DND-41 (cell line): Measurements from ENCODE around the gene STMN3.
"Not testable (repeated sequence)": the region's sequence is repeated elsewhere in the genome, so short reads cannot be mapped to it uniquely, and the experiment has no call there.

ENCODE experiments used
- ATAC-seq: fragments of 200-7000 bp; cut with Tn5 transposase; 3 replicates; pipeline ENCODE4 v1.9.1; 2021; ENCODE audit warnings: low read depth; ENCODE audit not compliant: insufficient read depth
- DNase-seq: peaks from one replicate; pipeline ENCODE4 v3.0.0-alpha.2; 2020
- H2AFZ ChIP-seq: 2 replicates; pipeline ENCODE4 v1.6.0; 2012; ENCODE audit warnings: low read depth, low read length
- H3K27ac ChIP-seq: 2 replicates; pipeline ENCODE4 v1.5.1; 2012; ENCODE audit warnings: low read length, inconsistent platforms
- H3K27me3 ChIP-seq: fragments of 200-600 bp; sonication (generic); 2 replicates; pipeline ENCODE4 v1.6.0; 2012; ENCODE audit warnings: low read length, mild to moderate bottlenecking, inconsistent platforms; ENCODE audit not compliant: insufficient read depth, poor library complexity
- H3K36me3 ChIP-seq: 2 replicates; pipeline ENCODE4 v1.5.1; 2012; ENCODE audit warnings: low read length, inconsistent platforms; ENCODE audit not compliant: insufficient read depth
- H3K4me1 ChIP-seq: 2 replicates; pipeline ENCODE4 v1.5.1; 2012; ENCODE audit warnings: mild to moderate bottlenecking, low read length; ENCODE audit not compliant: insufficient read depth
- H3K4me2 ChIP-seq: 2 replicates; pipeline ENCODE4 v1.6.0; 2012; ENCODE audit warnings: mild to moderate bottlenecking, moderate library complexity, low read length, inconsistent platforms; ENCODE audit not compliant: insufficient read depth
- H3K4me3 ChIP-seq, 2 experiments: fragments of 200-600 bp in 1 of 2; shearing (Covaris generic) in 1 of 2; 2 replicates each; pipeline ENCODE4 v1.5.1; 2012 to 2016; ENCODE audit warnings: inconsistent platforms in 2 of 2, low read length in 2 of 2, mild to moderate bottlenecking in 2 of 2, low read depth in 1 of 2, moderate library complexity in 1 of 2
- H3K79me2 ChIP-seq: 2 replicates; pipeline ENCODE4 v1.6.0; 2012; ENCODE audit warnings: low read length, inconsistent platforms; ENCODE audit not compliant: insufficient read depth
- H3K9ac ChIP-seq: 2 replicates; pipeline ENCODE4 v1.6.0; 2012; ENCODE audit warnings: low read depth, mild to moderate bottlenecking, inconsistent platforms, low read length, moderate library complexity
- H3K9me3 ChIP-seq: 2 replicates; pipeline ENCODE4 v1.5.1; 2012; ENCODE audit warnings: low read length, moderate library complexity, mild to moderate bottlenecking, inconsistent platforms; ENCODE audit not compliant: insufficient read depth, severe bottlenecking
- H4K20me1 ChIP-seq: 2 replicates; pipeline ENCODE4 v1.6.0; 2012; ENCODE audit warnings: low read length; ENCODE audit not compliant: insufficient read depth
- CTCF ChIP-seq: IDR thresholded peaks from 2 replicates; pipeline ENCODE4 v1.5.1; 2012; ENCODE audit warnings: borderline replicate concordance, low read length, moderate library complexity, mild to moderate bottlenecking; ENCODE audit not compliant: poor library complexity, severe bottlenecking; ENCODE audit errors: extremely low read depth
- EZH2 ChIP-seq: IDR thresholded peaks from 3 replicates; pipeline ENCODE4 v1.6.1; 2012; ENCODE audit warnings: borderline replicate concordance, low read depth, mild to moderate bottlenecking, moderate library complexity, low read length, inconsistent platforms; ENCODE audit not compliant: severe bottlenecking

STMN3 gene

GRCh38 chr20:63642527-63643247, 10.5 kb downstream of the STMN3 start:
- TF ChIP-seq EZH2 (no peak), CTCF (no peak)
- Histone ChIP-seq H3K4me2 (no peak overlapping the region), H2AFZ (no peak overlapping the region), H3K27me3 (no peaks in the 10 kb centered on the region), H3K36me3 (peaks cover 18% of the 10 kb centered on the region), H3K4me3 (no peak overlapping the region), H3K4me1 (peaks cover 4% of the 10 kb centered on the region), H3K9me3 (no peaks in the 10 kb centered on the region), H3K27ac (no peak overlapping the region), H4K20me1 (peaks cover 18% of the 10 kb centered on the region), H3K9ac (no peak overlapping the region), H3K79me2 (peaks cover 17% of the 10 kb centered on the region)
- DNase-seq (no peak), ATAC-seq (no peak)

GRCh38 chr20:63641792-63642523, 11.3 kb downstream of the STMN3 start:
- DNase-seq (peak; percentile 45), ATAC-seq (no peak)
- H3K9me3 ChIP-seq: no peaks in the 10 kb centered on the region
- no peak overlapping the region for H3K4me2 ChIP-seq
- TF ChIP-seq CTCF (no peak), EZH2 (no peak)
- H3K4me1 ChIP-seq: peaks cover 11% of the 10 kb centered on the region
- H3K9ac ChIP-seq: no peak overlapping the region
- H3K4me3 ChIP-seq: no peak overlapping the region
- peaks cover 18% of the 10 kb centered on the region for H3K36me3 ChIP-seq
- no peaks in the 10 kb centered on the region for H3K27me3 ChIP-seq
- peaks cover 22% of the 10 kb centered on the region for H4K20me1 ChIP-seq
- H2AFZ ChIP-seq: no peak overlapping the region
- peaks cover 12% of the 10 kb centered on the region for H3K79me2 ChIP-seq
- no peak overlapping the region for H3K27ac ChIP-seq

GRCh38 chr20:63641146-63641791, 12.0 kb downstream of the STMN3 start:
- Histone ChIP-seq H3K9me3 (no peaks in the 10 kb centered on the region), H3K27me3 (no peaks in the 10 kb centered on the region), H3K79me2 (peaks cover 6% of the 10 kb centered on the region), H2AFZ (no peak overlapping the region), H3K27ac (no peak overlapping the region), H3K4me3 (no peak overlapping the region), H3K36me3 (peaks cover 15% of the 10 kb centered on the region), H4K20me1 (peaks cover 16% of the 10 kb centered on the region), H3K4me1 (peaks cover 17% of the 10 kb centered on the region), H3K9ac (no peak overlapping the region), H3K4me2 (no peak overlapping the region)
- DNase-seq (no peak), ATAC-seq (no peak)
- no peak for TF ChIP-seq EZH2
- no peak for TF ChIP-seq CTCF

- H3K4me2 ChIP-seq, ATAC-seq, H3K4me3 ChIP-seq: not testable (repeated sequence)
These were observed 12.5 kb downstream of the STMN3 start for GRCh38 chr20:63640686-63641085.

More at GRCh38 chr20:63640686-63641085, 12.5 kb downstream of the STMN3 start:
- peaks cover 11% of the 10 kb centered on the region for H3K36me3 ChIP-seq
- H3K27me3 ChIP-seq, H3K9ac ChIP-seq, H3K27ac ChIP-seq, DNase-seq, H2AFZ ChIP-seq, H3K9me3 ChIP-seq, H3K79me2 ChIP-seq: not testable (repeated sequence)
- H4K20me1 ChIP-seq: peaks cover 17% of the 10 kb centered on the region
- H3K4me1 ChIP-seq: peaks cover 20% of the 10 kb centered on the region
